Astrocyte of the cerebellum (primary cell): Measurements from ENCODE around the gene WDR33.

ENCODE experiments used
- DNase-seq: peaks from one replicate; pipeline ENCODE4 v3.0.0-alpha.2; 2011; ENCODE audit warnings: low read depth
- H3K4me3 ChIP-seq: 2 replicates; pipeline ENCODE4 v1.5.1; 2011; ENCODE audit warnings: mild to moderate bottlenecking, low read depth, low read length, moderate library complexity
- CTCF ChIP-seq: IDR thresholded peaks from 2 replicates; pipeline ENCODE4 v1.5.1; 2012; ENCODE audit warnings: low read length, low read depth, moderate library complexity, mild to moderate bottlenecking; ENCODE audit errors: missing control alignments
- in situ Hi-C: cut with HindIII; loops from 2 replicates; pipeline ENCODE4 v1.10.0; 2017; ENCODE audit warnings: low sequenced_read_pairs

The WDR33 gene

DNA sequence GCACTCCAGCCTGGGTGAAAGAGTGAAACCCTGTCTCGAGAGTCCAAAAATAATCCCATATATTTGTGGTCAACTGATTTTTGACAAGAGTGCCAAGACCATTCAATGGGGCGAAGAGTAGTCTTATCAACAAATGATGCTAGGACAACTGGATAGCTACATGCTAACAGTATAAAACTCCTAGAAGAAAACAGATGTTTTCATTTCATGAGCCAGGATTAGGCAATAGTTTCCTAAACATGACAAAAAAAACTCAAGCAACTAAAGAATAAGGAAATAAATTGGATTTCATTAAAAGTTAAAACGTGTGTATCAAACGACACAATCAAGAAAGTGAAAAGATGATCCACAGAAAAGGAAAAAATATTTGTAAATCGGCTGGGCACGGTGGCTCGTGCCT, 141.9 kb downstream of the WDR33 start:
- TF ChIP-seq CTCF = no peak
- no peak for DNase-seq
- H3K4me3 ChIP-seq = no peak overlapping the region
- in situ Hi-C loops = no loop called here

- no peak for TF ChIP-seq CTCF
- H3K4me3 ChIP-seq = no peak overlapping the region
- in situ Hi-C loops = no loop called here
- no peak for DNase-seq
Measured at GRCh38 chr2:127665267-127665893, 145.6 kb downstream of the WDR33 start.

GRCh38 chr2:127664895-127665225, 146.1 kb downstream of the WDR33 start:
- no peak overlapping the region for H3K4me3 ChIP-seq
- no peak for DNase-seq
- in situ Hi-C loops = no loop called here
- no peak for TF ChIP-seq CTCF

DNA sequence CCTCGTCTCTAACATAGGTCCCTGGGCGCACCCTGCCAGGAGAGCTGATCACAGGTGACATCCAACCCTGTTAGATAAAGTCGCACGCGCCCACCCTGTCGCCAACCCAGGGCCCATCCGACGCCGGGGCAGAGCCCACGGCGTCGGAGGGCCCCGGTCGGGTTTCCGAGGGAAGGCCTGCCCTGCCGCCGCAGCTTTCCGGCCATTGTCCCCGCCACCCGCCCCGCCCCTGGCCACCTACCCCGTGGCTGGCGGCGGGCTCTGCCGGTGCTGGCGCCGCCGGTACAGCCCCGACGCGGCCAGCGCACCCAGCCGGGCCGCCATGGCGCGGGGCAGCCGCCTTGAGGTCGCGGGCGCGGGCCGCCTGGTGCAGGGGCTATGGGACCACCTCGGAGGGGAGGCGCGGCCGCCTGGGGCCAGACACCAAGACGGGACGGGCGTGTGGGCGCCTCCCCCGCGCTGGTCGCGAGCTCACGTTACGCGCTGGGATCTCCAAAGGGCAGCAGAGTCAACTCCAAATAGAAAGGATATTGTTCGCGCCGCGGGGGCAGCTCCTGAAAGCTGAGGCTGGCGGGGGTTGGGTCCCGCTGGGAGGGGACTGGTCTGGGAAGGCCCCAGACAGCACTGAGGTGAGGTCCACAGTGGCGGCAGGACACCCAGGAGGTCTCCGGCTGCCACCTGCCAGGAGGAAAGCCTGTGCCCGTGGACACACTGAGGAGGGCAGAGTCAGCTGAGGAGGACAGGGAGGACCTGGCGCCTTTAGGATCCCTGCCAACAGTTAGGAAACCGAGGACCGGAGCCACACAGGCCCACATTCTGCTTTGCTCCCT, 146.7 kb downstream of the WDR33 start:
- peak overlapping the region; percentile 15 for H3K4me3 ChIP-seq
- no peak for TF ChIP-seq CTCF
- in situ Hi-C loops = no loop called here
- no peak for DNase-seq

DNA sequence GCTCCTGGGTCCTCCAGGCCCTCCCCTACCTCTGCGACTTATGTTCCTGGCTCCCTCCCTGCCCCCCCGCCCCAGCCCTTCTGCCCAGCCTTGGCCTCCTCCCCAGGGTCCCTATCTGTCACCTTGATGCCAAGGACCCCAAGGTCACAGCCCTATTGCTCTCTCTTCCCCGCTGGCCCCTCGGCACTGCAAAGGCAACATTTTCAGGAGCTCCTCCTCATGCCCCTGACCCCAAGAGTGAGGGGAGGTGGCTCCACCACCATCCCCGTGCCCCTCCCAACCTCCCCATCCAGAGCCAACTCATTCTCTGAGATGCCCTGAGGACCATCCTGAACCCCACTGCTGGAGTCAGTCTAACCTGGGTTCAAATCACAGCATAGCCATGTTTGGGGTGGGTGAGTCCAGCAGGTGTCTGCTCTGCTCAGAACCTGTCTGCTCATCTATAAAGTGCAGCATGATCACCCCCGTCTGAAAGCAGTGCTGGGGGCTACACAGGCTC, 147.4 kb downstream of the WDR33 start:
- in situ Hi-C loops = no loop called here
- H3K4me3 ChIP-seq = no peak overlapping the region
- no peak for TF ChIP-seq CTCF
- DNase-seq = no peak

DNA sequence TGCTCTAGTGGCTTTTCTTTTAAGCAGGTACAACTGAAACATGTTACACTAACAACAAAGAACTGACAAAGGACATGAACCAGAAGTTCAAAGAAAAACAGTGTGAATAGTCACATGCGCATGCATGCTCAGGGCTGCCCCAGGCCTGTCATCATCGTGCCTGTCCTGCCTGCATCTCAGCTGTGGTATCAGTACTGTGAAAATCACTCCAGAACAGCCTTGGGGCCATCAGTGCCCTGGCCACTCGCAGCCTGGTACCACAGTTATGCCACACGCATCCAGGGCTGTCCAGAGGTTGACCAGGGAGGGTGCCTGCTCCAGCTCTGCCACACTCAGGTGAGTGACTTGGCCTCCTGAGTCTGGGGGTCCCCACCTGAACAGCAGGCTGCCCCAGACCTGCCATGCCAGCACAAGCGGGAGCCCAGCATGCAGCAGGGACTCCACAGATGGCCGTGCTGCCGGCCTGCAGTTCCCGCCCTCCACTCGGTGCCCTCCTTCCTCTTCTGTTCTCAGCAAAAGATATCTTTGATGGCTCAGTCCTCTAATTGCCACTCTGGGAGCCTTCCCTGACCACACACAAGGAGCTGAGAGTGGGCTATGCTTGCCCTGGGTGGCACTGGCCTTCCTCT, 147.9 kb downstream of the WDR33 start:
- TF ChIP-seq CTCF = no peak
- in situ Hi-C loops = no loop called here
- no peak overlapping the region for H3K4me3 ChIP-seq
- no peak for DNase-seq
